Osteoblast (primary cell): ENCODE measurements around the gene KANSL1. TPM values are rescaled to one million over a fixed set of nuclear protein-coding genes. Genes with fewer than 3 reads are reported as not detected.

ENCODE experiments used
- DNase-seq: peaks from one replicate; pipeline ENCODE4 v3.0.0; 2011; ENCODE audit warnings: low spot score, mixed read lengths; ENCODE audit not compliant: insufficient read length; ENCODE audit errors: missing footprints
- H2AFZ ChIP-seq: 2 replicates; pipeline ENCODE4 v1.6.0; 2011; ENCODE audit warnings: mild to moderate bottlenecking, low read length
- H3K27ac ChIP-seq: 2 replicates; pipeline ENCODE4 v1.5.1; 2011; ENCODE audit warnings: mild to moderate bottlenecking, low read depth, low read length, moderate library complexity
- H3K27me3 ChIP-seq: 2 replicates; pipeline ENCODE4 v1.6.0; 2012; ENCODE audit warnings: mild to moderate bottlenecking, control low read depth, inconsistent platforms, low read length, moderate library complexity; ENCODE audit not compliant: insufficient read depth
- H3K36me3 ChIP-seq: 2 replicates; pipeline ENCODE4 v1.5.1; 2011; ENCODE audit warnings: mild to moderate bottlenecking, low read length, control low read depth, moderate library complexity; ENCODE audit not compliant: insufficient read depth
- H3K4me1 ChIP-seq: 2 replicates; pipeline ENCODE4 v1.5.1; 2011; ENCODE audit warnings: mild to moderate bottlenecking, low read length, control low read depth, moderate library complexity; ENCODE audit not compliant: insufficient read depth
- H3K4me2 ChIP-seq: 2 replicates; pipeline ENCODE4 v1.6.0; 2011; ENCODE audit warnings: mild to moderate bottlenecking, low read length; ENCODE audit not compliant: insufficient read depth
- H3K4me3 ChIP-seq: fragments of 200-600 bp; sonication (generic); 3 replicates; pipeline ENCODE4 v1.5.1; 2012; ENCODE audit warnings: mild to moderate bottlenecking, low read length, inconsistent platforms; ENCODE audit not compliant: insufficient read depth
- H3K79me2 ChIP-seq: 2 replicates; pipeline ENCODE4 v1.6.0; 2012; ENCODE audit warnings: mild to moderate bottlenecking, low read length, control low read depth, inconsistent platforms; ENCODE audit not compliant: insufficient read depth
- H3K9me3 ChIP-seq: 2 replicates; pipeline ENCODE4 v1.5.1; 2011; ENCODE audit warnings: low read depth, low read length, control low read depth
- H4K20me1 ChIP-seq: 2 replicates; pipeline ENCODE4 v1.6.0; 2012; ENCODE audit warnings: mild to moderate bottlenecking, low read length, control low read depth; ENCODE audit not compliant: insufficient read depth
- CTCF ChIP-seq: IDR thresholded peaks from 2 replicates; pipeline ENCODE4 v1.5.1; 2011; ENCODE audit warnings: mild to moderate bottlenecking, low read depth, low read length, moderate library complexity; ENCODE audit errors: extremely low read depth
- total RNA-seq: library from RNA; depleted of rRNA; stranded (reverse); fragments of >200 nt; gene quantifications from 2 replicates; pipeline ENCODE4 v1.2.3, GENCODE V29; 2012

KANSL1 gene
- total RNA-seq, 1 donor: 151 TPM

- DNase-seq: peak; percentile 65
- no peaks in the 10 kb centered on the region for H4K20me1 ChIP-seq
- H3K79me2 ChIP-seq: no peaks in the 10 kb centered on the region
- no peak overlapping the region for H3K27ac ChIP-seq
- H3K4me2 ChIP-seq: no peak overlapping the region
- H3K9me3 ChIP-seq: no peaks in the 10 kb centered on the region
- TF ChIP-seq CTCF: no peak
- H3K4me1 ChIP-seq: no peaks in the 10 kb centered on the region
- peaks cover 6% of the 10 kb centered on the region for H3K27me3 ChIP-seq
- no peak overlapping the region for H2AFZ ChIP-seq
- H3K36me3 ChIP-seq: no peaks in the 10 kb centered on the region
- no peak overlapping the region for H3K4me3 ChIP-seq
These were observed 201.1 kb downstream of the KANSL1 start for GRCh38 chr17:45992175-45992574.

GRCh38 chr17:45991341-45991740, 201.9 kb downstream of the KANSL1 start:
- Histone ChIP-seq H3K36me3 (no peaks in the 10 kb centered on the region), H3K27ac (no peak overlapping the region), H4K20me1 (no peaks in the 10 kb centered on the region), H3K4me1 (no peaks in the 10 kb centered on the region), H3K79me2 (no peaks in the 10 kb centered on the region), H3K9me3 (no peaks in the 10 kb centered on the region), H2AFZ (no peak overlapping the region), H3K4me3 (no peak overlapping the region), H3K27me3 (peaks cover 10% of the 10 kb centered on the region), H3K4me2 (no peak overlapping the region)
- TF ChIP-seq CTCF: no peak
- DNase-seq: peak; percentile 73

- no peaks in the 10 kb centered on the region for H3K36me3 ChIP-seq
- H3K27ac ChIP-seq: no peak overlapping the region
- no peaks in the 10 kb centered on the region for H3K9me3 ChIP-seq
- no peak overlapping the region for H2AFZ ChIP-seq
- no peaks in the 10 kb centered on the region for H4K20me1 ChIP-seq
- no peaks in the 10 kb centered on the region for H3K4me1 ChIP-seq
- no peaks in the 10 kb centered on the region for H3K79me2 ChIP-seq
- H3K4me2 ChIP-seq: no peak overlapping the region
- DNase-seq: peak; percentile 39
- H3K4me3 ChIP-seq: no peak overlapping the region
- peak; percentile 6 for TF ChIP-seq CTCF
- peaks cover 12% of the 10 kb centered on the region for H3K27me3 ChIP-seq
These were observed 202.3 kb downstream of the KANSL1 start for GRCh38 chr17:45990886-45991285.

GRCh38 chr17:45989759-45990158, 203.5 kb downstream of the KANSL1 start:
- Histone ChIP-seq H3K27me3 (peaks cover 12% of the 10 kb centered on the region), H3K9me3 (no peaks in the 10 kb centered on the region), H3K4me3 (no peak overlapping the region), H4K20me1 (no peaks in the 10 kb centered on the region), H3K4me2 (no peak overlapping the region), H3K4me1 (no peaks in the 10 kb centered on the region), H2AFZ (no peak overlapping the region), H3K79me2 (no peaks in the 10 kb centered on the region), H3K27ac (no peak overlapping the region), H3K36me3 (no peaks in the 10 kb centered on the region)
- DNase-seq: no peak
- TF ChIP-seq CTCF: no peak
